Cardiac septum (tissue), 1 donor: ENCODE measurements around the gene SLC35G6. TPM values are rescaled to one million over a fixed set of nuclear protein-coding genes. Genes with fewer than 3 reads are reported as not detected.
"Not testable (repeated sequence)": the region's sequence is repeated elsewhere in the genome, so short reads cannot be mapped to it uniquely, and the experiment has no call there.

ENCODE experiments used
- DNase-seq: peaks from one replicate; pipeline ENCODE4 v3.0.0-alpha.2; 2020; ENCODE audit warnings: low spot score
- intact Hi-C: fragments of 100-400 bp; cut with DNase I; formaldehyde crosslinking; loops from one replicate; pipeline ENCODE4 v1.14.0; 2022
- total RNA-seq: library from RNA; stranded (reverse); fragmentation: NEBNext Ultra II Directional; extraction: Animal tissue kit (Norgen Biotek cat#: 25700); gene quantifications from one replicate; pipeline ENCODE4 v1.2.1, GENCODE V29; 2021
- donor health status: DM: no; HTN: no; CAD: no.

SLC35G6 gene
- total RNA-seq, 1 donor from 2014 or later: not detected

DNA sequence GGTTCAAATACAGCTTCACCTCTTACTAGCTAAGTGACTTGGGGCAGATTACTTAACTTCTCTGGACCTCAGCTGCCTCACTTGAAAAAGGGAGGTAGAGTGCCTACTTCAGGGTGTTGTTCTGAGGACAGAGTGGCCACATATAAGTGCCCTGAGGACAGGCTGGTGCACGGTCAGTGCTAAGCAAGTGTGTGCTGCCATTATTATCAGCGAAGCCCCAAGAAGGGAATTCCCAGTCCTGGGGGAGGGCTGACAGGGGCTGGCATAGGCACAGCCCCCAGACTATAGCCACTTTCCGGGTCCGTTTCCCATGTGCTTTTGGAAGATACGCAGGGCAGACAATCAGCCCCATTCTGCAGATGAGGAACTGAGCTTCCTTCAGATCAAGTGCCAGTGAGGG, 4.3 kb upstream of the SLC35G6 start:
- no peak for DNase-seq
- intact Hi-C loops: loop anchor here (2.0 kb wide), 1 partner anchor 38 kb away; the partner anchor contains the start of gene FGF11

DNA sequence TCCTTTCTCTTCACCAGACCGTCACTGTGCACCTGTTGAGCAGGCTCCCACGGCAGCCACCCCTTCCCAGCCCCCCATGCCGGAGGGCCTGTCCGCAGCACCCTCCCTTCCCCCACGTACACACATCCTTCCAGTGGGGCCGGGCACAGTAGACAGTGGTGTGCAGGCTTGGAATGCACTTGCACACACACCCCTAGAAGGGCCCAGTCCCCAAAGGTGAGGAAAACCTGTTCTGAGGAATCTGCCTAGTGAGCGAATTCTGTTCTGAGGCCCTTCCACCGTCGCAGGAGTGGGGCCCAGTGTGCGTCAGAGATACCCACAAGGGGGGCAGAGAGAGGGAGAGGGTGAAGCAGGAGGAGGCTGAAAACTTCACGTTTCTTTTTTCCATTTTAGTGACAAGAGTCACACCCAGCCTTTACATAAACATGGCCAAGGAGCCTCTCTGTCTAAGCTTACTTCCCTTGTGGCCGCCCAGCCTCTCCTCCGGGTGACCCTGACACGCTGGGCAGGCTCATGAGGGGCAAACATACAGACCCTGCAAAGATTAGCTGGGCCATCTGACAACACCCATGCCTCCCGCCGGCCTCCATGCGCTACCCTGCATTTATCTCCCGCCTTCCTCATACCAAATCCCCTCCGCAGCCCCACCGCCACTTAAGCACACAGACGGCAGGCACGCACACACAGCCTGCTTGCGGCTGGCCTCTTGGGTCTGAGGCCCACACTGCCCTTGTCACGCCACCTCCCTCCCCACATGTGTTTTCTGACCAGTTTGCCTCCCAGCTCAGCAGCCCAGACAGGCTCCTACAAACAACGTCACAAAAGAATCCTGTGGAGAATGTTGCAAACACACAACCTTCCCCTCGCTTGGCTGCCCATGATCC, 3.6 kb upstream of the SLC35G6 start:
- no peak for DNase-seq
- intact Hi-C loops: loop anchor here (2.0 kb wide), 1 partner anchor 39 kb away; the partner anchor contains the start of gene FGF11

DNA sequence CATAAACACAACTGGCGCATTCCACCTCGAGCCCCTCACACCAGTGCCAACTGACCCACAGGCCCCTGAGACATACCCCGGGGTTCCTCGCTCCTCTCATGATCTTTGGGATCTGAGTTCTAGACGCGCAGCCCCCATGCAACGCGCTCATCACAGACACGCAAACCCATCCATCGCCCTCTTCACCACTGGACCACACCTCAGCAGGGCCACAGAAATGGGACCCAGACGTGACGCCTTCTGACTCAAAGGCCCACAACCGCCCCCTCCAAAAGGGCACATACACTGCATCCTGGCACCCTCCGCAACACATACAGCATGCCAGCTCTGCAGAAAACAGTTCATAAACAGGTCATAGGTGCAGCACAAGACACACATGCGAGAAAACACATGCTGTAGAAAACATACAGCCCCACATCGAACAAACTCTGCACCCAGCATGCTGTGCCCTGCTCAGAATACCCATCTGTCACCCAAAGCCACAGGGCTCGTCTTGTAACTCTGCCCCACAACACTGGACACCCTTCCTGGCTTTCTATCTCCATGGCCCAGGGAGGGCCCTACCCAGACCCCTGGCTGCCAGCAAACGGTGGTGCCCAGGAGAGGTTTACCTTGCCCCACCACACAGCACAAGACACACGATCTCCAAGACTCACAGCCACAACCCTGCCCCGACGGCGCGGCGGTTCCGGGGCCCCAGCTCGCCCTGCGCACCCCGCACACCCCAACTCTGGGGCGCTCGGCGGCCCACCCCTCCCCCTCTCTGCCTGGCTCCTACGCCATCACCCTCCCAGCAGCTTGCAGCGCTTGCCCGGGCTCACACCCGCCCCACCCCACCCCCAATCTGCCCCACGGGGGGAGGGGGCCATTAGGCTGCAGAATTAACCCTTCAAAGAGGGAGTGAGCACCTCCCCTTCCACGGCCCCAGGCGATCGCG, 2.7 kb upstream of the SLC35G6 start:
- no peak for DNase-seq
- intact Hi-C loops: no loop called here

DNA sequence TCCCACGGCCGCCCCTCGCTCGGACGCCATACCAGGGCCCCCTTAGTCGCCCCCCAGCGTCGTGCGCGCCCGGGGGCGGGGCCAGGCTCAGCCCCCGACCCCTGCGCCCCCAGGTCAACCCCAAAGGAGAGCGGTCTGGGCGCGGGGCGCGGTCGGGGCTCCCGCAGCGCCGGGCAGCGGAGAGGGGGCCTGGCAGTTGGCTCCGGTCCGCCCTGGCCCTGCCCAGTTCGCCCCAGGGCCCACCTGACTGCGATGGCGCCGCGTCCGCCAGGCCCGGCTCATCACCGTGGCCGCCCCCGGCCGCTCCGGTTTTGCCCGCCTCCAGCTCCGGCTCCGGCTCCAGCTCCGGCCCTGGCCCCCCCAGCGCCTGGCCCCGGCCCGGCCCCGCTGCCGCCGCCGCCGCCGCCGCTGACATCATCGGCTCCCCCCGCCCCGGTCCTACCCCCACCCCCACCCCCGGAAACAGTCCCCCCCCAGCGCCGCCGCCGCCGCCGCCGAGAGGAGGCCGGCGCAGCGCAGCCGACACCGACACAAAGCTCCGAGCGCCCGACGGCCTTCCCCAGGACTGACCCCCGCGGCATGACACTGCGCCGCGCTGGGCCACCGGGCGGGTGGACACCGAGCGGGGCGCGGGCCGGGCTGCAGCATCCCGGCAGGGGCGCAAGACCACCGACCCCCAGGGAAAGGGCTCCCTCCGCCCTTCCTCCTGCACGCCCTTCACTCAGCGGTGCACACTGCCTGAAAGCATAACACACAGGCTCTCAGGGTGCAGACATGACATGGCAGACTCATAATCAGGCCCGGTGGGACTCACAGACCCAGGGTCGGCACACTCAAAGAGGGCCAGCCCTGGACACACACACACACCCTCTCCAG, 1.8 kb upstream of the SLC35G6 start, which contains the start of gene ZBTB4:
Gene ZBTB4, minus strand, starts transcription at position 419 of the 876 bp plus-strand sequence. CDS start 12,830 bp downstream, outside the sequence.
- peak; percentile 84 for DNase-seq
- intact Hi-C loops: no loop called here

DNA sequence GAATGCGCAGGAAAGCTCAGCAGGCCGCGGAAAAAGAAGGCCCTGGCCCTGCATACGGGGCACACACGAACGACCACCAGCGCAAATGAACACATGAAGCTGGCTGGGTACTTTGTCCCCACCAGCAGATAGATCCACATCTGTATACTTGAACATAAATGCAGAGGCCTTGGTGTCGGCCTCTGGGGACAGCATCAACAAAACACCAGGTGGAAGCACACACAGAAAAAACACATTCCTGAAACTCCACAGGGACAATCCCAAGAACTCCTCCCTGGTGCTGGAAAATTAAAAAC, 1.2 kb upstream of the SLC35G6 start:
- intact Hi-C loops: no loop called here
- no peak for DNase-seq

DNA sequence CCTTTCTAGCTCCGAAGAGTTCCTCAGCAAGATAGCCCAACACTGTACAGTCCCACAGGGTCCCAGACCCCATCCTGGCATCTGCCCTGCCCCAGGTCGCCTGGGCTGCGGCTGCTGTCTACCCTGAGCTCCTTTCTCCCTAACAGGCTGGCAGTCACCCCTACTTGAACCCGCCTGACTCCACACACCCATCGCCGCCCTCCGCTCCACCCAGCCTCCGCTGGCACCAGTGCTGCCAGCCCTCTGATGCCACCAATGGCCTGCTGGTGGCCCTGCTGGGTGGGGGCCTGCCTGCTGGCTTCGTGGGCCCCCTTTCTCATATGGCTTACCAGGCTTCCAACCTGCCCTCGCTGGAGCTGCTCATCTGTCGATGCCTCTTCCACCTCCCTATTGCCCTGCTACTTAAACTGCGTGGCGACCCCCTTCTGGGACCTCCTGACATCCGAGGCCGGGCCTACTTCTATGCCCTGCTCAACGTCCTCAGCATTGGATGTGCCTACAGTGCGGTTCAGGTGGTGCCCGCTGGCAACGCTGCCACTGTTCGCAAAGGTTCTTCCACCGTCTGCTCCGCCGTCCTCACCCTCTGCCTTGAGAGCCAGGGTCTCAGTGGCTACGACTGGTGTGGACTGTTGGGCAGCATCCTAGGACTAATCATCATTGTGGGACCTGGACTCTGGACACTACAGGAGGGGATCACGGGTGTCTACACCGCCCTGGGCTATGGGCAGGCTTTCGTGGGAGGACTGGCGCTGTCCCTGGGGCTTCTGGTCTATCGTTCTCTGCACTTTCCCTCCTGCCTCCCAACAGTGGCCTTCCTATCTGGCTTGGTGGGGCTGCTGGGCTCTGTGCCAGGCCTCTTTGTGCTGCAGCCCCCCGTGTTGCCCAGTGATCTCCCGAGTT, 846 bp downstream of the SLC35G6 start:
- intact Hi-C loops, DNase-seq: not testable (repeated sequence)

DNA sequence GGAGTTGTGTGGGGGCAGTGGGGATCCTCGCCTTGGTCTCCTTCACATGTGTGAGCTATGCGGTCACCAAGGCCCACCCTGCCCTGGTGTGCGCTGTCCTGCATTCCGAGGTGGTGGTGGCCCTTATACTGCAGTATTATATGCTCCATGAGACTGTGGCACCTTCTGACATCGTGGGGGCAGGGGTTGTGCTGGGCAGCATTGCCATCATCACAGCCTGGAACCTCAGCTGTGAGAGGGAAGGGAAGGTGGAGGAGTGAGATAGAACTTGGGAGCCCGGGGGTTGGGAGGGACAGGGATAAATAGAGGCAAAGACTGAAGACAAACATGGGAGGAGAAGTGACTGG, 1.5 kb downstream of the SLC35G6 start:
- DNase-seq, intact Hi-C loops: not testable (repeated sequence)

DNA sequence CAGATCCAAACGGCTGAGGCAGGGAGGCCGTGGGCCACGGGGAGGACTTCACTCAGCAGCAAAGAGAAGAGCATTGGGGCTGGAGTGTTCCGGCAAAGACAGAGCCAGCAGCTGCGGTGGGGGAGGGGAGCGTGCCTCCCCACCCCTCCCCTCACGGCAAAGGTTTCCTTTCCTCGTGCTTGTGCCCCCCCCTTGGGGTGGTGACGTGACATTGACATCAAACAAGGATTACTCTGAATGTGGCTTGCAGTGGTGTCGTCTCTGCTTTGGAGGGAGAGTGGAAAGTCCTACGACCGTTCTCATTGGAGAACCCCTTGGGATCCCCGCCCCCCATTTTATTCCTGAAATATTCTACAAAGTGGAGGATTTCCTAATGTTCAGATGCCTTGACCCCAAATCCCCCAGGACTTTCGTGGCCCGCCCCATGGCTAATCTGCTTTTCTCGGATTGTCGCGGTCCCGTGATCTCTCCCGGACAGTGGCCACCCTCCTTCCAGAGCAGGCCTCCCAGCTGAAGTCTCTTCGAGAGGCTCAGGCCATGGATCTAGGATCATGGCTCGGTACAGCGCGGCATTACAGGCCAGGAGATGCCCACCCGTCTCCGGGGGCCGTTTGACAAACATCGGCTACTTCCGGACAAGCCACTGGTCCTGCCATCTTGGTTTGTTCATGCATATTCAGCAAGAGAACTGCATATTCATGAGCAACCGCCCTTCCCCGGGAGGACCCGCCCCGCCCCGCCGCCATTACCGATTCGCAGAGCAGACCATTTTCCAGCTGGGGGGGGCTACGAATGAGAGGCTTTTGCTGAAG, 2.2 kb downstream of the SLC35G6 start:
- peak; percentile 98 for DNase-seq
- intact Hi-C loops: loop anchor here (1.0 to 2.0 kb wide), 3 partner anchors 45 to 132 kb away; partner anchors contain the start of genes FGF11 and TNFSF13

DNA sequence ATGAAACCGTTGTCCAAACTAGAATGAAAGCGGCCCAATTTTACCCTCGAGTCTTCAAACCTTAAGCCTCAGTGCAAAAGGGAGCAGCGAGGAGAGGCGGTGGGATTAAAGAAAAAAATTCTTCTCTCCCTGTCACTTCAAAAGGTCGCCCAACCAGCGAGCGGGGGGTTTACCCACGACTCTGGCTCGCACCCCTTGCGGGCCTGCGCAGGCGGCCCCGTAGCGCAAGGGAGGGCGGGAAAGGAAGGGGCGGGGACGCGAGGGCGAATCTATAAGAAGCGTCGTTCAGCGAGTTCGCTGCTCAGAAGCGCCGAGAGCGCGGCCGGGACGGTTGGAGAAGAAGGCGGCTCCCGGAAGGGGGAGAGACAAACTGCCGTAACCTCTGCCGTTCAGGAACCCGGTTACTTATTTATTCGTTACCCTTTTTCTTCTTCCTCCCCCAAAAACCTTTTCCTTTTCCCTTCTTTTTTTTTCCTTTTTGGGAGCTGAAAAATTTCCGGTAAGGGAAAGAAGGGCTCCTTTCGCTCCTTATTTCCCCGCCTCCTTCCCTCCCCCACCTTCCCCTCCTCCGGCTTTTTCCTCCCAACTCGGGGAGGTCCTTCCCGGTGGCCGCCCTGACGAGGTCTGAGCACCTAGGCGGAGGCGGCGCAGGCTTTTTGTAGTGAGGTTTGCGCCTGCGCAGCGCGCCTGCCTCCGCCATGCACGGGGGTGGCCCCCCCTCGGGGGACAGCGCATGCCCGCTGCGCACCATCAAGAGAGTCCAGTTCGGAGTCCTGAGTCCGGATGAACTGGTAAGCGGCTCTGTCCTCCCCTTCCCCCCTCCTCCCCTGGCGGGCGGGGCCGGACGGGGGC, 3.0 kb downstream of the SLC35G6 start, which contains the start of gene POLR2A:
Gene POLR2A, plus strand, starts transcription at position 300 of the 852 bp plus-strand sequence.
- peak; percentile 99 for DNase-seq
- intact Hi-C loops: loop anchor here (1.0 to 2.0 kb wide), 3 partner anchors 45 to 133 kb away; partner anchors contain the start of genes FGF11 and TNFSF13

DNA sequence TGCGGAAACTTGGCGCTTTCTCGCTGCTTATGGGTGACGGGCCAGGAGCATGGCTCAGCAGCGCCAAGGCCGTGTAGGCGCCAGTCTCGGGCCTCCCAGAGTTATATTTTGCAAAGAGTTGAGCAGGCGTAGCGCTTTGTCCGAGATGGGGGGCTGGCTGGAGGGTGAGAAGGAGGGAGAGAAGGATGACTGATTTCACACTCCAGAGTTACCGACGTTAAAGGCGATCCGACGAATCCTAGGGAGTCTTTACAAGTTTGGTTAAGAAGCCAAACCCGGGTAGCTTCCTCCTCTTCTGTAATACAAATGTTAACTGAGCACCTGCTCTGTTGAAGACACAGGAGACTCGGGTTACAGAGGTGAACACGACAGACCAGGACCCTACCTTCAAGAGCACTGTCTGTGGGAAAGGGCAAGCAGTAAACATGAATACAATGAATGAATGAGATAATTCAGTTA, 3.7 kb downstream of the SLC35G6 start:
- intact Hi-C loops: loop anchor here (1.0 to 2.0 kb wide), 3 partner anchors 46 to 134 kb away; partner anchors contain the start of genes FGF11 and TNFSF13
- no peak for DNase-seq

DNA sequence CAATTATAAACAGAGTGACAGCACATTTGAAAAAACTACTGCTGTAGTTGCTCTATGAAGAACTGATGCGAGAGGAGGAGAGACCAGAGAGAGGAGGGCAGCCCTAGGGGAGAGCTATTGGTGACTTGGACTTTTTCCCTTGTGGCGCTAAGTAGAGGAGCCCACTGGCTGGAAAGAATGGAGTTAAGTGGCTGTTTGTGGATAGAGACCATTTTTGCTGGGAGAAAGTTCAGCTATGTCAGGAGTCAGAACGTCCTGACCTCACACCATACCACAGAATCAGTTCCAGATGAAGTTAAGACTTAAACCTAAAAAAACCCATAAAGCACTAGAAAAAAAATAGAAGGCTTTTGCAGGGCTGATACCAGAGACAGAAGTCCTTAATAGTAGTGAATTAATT, 4.9 kb downstream of the SLC35G6 start:
- intact Hi-C loops: no loop called here
- no peak for DNase-seq

DNA sequence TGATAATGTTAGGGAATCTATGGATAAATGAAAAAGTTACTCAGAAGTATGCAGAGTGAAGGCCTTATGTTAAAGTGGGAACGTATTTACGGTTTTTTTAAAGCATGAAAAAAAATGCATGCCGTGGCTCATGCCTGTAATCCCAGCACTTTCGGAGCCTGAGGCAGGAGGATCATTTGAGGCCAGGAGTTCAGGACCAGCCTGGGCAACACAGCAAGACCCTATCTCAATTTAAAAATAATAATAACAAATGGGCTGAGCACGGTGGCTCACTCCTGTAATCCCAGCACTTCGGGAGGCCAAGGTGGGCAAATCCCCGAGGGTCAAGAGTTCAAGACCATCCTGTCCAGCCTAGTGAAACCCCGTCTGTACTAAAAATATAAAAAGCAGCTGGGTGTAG, 8.9 kb downstream of the SLC35G6 start:
- intact Hi-C loops: no loop called here
- DNase-seq: no peak

DNA sequence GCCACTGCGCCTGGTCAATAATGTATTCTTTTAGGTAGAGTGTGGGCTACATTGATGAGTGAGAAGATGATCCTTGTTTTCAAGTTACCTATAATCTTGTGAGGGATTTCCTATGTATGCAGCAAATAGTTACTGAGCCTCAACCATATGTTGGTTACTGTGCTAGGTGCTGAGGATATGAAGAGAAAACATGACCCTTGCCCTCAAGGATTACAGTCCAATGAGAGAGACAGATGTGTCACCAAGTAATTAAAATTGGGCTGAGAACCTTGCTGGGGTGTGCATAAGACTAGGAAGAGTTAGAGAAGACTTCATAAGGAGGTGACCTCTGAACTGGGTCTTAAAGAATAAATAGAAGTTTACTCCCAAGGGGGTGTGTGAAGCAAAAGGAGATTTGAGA, 10.3 kb downstream of the SLC35G6 start:
- DNase-seq: no peak
- intact Hi-C loops: no loop called here

DNA sequence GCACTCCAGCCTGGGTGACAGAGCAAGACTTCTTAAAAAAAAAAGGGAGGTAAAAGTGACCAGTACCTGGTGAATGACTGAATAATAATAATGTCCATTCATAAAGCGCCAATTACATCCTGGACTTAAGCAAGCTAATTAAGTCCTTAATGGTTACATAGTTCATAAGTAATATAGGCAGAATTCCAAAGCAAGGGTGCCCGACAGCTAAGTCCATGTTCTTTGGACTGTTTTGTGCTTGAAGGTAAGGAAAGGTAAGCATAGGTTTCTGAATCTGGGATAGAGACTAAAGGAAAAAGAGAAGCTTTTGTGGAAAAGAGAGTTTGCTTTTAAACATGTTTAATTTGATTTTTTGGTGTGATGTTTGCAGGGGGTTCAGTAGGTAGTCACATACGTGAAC, 12.7 kb downstream of the SLC35G6 start:
- intact Hi-C loops: no loop called here
- DNase-seq: no peak

DNA sequence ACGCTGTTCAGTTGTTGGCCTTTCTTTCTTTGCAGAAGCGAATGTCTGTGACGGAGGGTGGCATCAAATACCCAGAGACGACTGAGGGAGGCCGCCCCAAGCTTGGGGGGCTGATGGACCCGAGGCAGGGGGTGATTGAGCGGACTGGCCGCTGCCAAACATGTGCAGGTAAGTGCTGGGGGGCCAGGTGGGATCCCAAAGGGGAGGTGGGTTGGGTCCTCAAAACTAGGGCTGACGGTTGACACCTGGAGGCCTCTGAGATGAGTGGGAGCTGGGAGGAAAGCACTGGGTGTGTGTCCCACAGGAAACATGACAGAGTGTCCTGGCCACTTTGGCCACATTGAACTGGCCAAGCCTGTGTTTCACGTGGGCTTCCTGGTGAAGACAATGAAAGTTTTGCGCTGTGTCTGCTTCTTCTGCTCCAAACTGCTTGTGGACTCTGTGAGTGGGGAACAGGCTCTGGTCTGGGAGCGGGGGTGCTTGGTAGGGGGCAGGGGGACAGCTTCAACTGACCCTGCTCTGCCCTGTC, 14.7 kb downstream of the SLC35G6 start:
- intact Hi-C loops: no loop called here
- DNase-seq: no peak
